ENCODE measurements around the gene JAKMIP1. TPM values are rescaled to one million over a fixed set of nuclear protein-coding genes. Genes with fewer than 3 reads are reported as not detected.

The JAKMIP1 gene
- total and polyA plus RNA-seq, 2 donors (not counting 1 experiment from before 2014, with no cell fraction given) = 0.49 to 1.0 TPM

- no peaks in the 10 kb centered on the region for H3K9me3 Mint-ChIP-seq (ENCODE audit: insufficient read depth)
- H3K4me3 ChIP-seq (ENCODE audit: control extremely low read depth in 1 of 5, extremely low read depth in 1 of 5, insufficient read depth in 1 of 5, low read depth in 2 of 5, low read length in 4 of 5) = no peak overlapping the region
- peaks cover 6% of the 10 kb centered on the region for H3K27me3 Mint-ChIP-seq
- no peaks in the 10 kb centered on the region for H3K27me3 ChIP-seq (replicated peaks in 1 of 4; ENCODE audit: control extremely low read depth in 1 of 4, control insufficient read depth in 3 of 4, insufficient read depth in 4 of 4, low read length in 3 of 4)
- H3K9me3 ChIP-seq (ENCODE audit: control extremely low read depth in 1 of 3, control insufficient read depth in 2 of 3, insufficient read depth in 1 of 3, low read length in 2 of 3) = peaks cover 0 to 35% (median 9%) of the 10 kb centered on the region in 3 donors
- ATAC-seq (ENCODE audit: low read depth) = no peak
- ChIA-PET CTCF (no interaction called here), POLR2A (no interaction called here)
- DNase-seq = no peak
- H3K4me3 Mint-ChIP-seq = no peak overlapping the region
- 72% methylated on average over 4 of the region's 7 CpGs for WGBS (ENCODE audit: insufficient coverage)
- H3K9ac ChIP-seq (ENCODE audit: low read length) = no peak overlapping the region
- TF ChIP-seq EZH2 (IDR thresholded peaks at IDR 0.05; ENCODE audit: borderline replicate concordance, insufficient read depth, low read depth, low read length, poor library complexity, severe bottlenecking) (no peak), CTCF (IDR thresholded peaks at IDR 0.05) (no peak)
- no peak overlapping the region for H3K27ac Mint-ChIP-seq
- H3K4me1 Mint-ChIP-seq = no peaks in the 10 kb centered on the region
- H4K20me1 ChIP-seq (ENCODE audit: control insufficient read depth, insufficient read depth, low read length, poor library complexity, severe bottlenecking) = no peaks in the 10 kb centered on the region
- H3K79me2 ChIP-seq (ENCODE audit: control insufficient read depth, insufficient read depth, low read length) = no peaks in the 10 kb centered on the region
- H2AFZ ChIP-seq (ENCODE audit: insufficient read depth, low read depth, low read length, poor library complexity, severe bottlenecking) = no peak overlapping the region
- H3K36me3 ChIP-seq (replicated peaks in 1 of 2; ENCODE audit: control extremely low read depth in 1 of 2, control insufficient read depth in 1 of 2, extremely low read depth in 1 of 2, insufficient read depth in 2 of 2, low read length in 1 of 2) = no peaks in the 10 kb centered on the region
- no peak overlapping the region for H3K4me2 ChIP-seq (replicated peaks; ENCODE audit: low read depth, low read length, poor library complexity, severe bottlenecking)
- H3K4me1 ChIP-seq (ENCODE audit: control insufficient read depth in 2 of 2, insufficient read depth in 2 of 2, low read length in 2 of 2) = no peaks in the 10 kb centered on the region
- H3K27ac ChIP-seq (ENCODE audit: low read length in 2 of 2) = no peak overlapping the region
- intact Hi-C loops (cut with micrococcal nuclease) = no loop called here
Observed at GRCh38 chr4:6064383-6064782, 136.0 kb downstream of the JAKMIP1 start.

GRCh38 chr4:6063684-6064083 lies 136.7 kb downstream of the JAKMIP1 start:
- Mint-ChIP-seq H3K9me3 (ENCODE audit: insufficient read depth) (peaks cover 2% of the 10 kb centered on the region), H3K4me1 (no peaks in the 10 kb centered on the region), H3K27ac (no peak overlapping the region), H3K27me3 (peaks cover 6% of the 10 kb centered on the region), H3K4me3 (no peak overlapping the region)
- Histone ChIP-seq H3K27ac (ENCODE audit: low read length in 2 of 2) (no peak overlapping the region), H4K20me1 (ENCODE audit: control insufficient read depth, insufficient read depth, low read length, poor library complexity, severe bottlenecking) (no peaks in the 10 kb centered on the region), H3K27me3 (replicated peaks in 1 of 4; ENCODE audit: control extremely low read depth in 1 of 4, control insufficient read depth in 3 of 4, insufficient read depth in 4 of 4, low read length in 3 of 4) (no peaks in the 10 kb centered on the region), H3K9me3 (ENCODE audit: control extremely low read depth in 1 of 3, control insufficient read depth in 2 of 3, insufficient read depth in 1 of 3, low read length in 2 of 3) (peaks cover 0 to 42% (median 16%) of the 10 kb centered on the region in 3 donors), H3K79me2 (ENCODE audit: control insufficient read depth, insufficient read depth, low read length) (no peaks in the 10 kb centered on the region), H3K9ac (ENCODE audit: low read length) (no peak overlapping the region), H3K4me1 (ENCODE audit: control insufficient read depth in 2 of 2, insufficient read depth in 2 of 2, low read length in 2 of 2) (no peaks in the 10 kb centered on the region), H3K4me3 (ENCODE audit: control extremely low read depth in 1 of 5, extremely low read depth in 1 of 5, insufficient read depth in 1 of 5, low read depth in 2 of 5, low read length in 4 of 5) (no peak overlapping the region), H3K36me3 (replicated peaks in 1 of 2; ENCODE audit: control extremely low read depth in 1 of 2, control insufficient read depth in 1 of 2, extremely low read depth in 1 of 2, insufficient read depth in 2 of 2, low read length in 1 of 2) (no peaks in the 10 kb centered on the region), H3K4me2 (replicated peaks; ENCODE audit: low read depth, low read length, poor library complexity, severe bottlenecking) (no peak overlapping the region), H2AFZ (ENCODE audit: insufficient read depth, low read depth, low read length, poor library complexity, severe bottlenecking) (no peak overlapping the region)
- DNase-seq = no peak
- intact Hi-C loops (cut with micrococcal nuclease) = no loop called here
- ATAC-seq (ENCODE audit: low read depth) = no peak
- ChIA-PET CTCF (no interaction called here), POLR2A (no interaction called here)
- no peak for TF ChIP-seq EZH2 (IDR thresholded peaks at IDR 0.05; ENCODE audit: borderline replicate concordance, insufficient read depth, low read depth, low read length, poor library complexity, severe bottlenecking)
- TF ChIP-seq CTCF (IDR thresholded peaks at IDR 0.05) = no peak
- 90% methylated on average over 2 of the region's 10 CpGs for WGBS (ENCODE audit: insufficient coverage)
